Muscle layer of colon (tissue), 2 donors: ENCODE measurements around the gene MYF5.

Experiments
- H3K27ac ChIP-seq: one replicate; pipeline ENCODE4 v1.7.0; 2013; ENCODE audit warnings: low read depth, mild to moderate bottlenecking, low read length, moderate library complexity
- H3K27me3 ChIP-seq, 2 donors: one replicate each; pipeline ENCODE4 v1.7.0; 2013; ENCODE audit warnings: low read length in 2 of 2, mild to moderate bottlenecking in 2 of 2; ENCODE audit not compliant: insufficient read depth in 2 of 2, control insufficient read depth in 1 of 2
- H3K36me3 ChIP-seq: one replicate; pipeline ENCODE4 v1.7.0; 2013; ENCODE audit warnings: mild to moderate bottlenecking, low read length; ENCODE audit not compliant: insufficient read depth
- H3K4me1 ChIP-seq: one replicate; pipeline ENCODE4 v1.7.0; 2013; ENCODE audit warnings: mild to moderate bottlenecking, low read length; ENCODE audit not compliant: insufficient read depth
- H3K4me3 ChIP-seq, 2 donors: one replicate each; pipeline ENCODE4 v1.7.0; 2013; ENCODE audit warnings: low read length in 2 of 2, low read depth in 1 of 2, mild to moderate bottlenecking in 1 of 2, moderate library complexity in 1 of 2
- H3K9ac ChIP-seq: one replicate; pipeline ENCODE4 v1.7.0; 2013; ENCODE audit warnings: low read length
- H3K9me3 ChIP-seq: one replicate; pipeline ENCODE4 v1.7.0; 2013; ENCODE audit warnings: mild to moderate bottlenecking, low read length
- donor health status: abdominal sarcoma.
- donor health status: Adenocarcinoma of cecum.

Gene MYF5

DNA sequence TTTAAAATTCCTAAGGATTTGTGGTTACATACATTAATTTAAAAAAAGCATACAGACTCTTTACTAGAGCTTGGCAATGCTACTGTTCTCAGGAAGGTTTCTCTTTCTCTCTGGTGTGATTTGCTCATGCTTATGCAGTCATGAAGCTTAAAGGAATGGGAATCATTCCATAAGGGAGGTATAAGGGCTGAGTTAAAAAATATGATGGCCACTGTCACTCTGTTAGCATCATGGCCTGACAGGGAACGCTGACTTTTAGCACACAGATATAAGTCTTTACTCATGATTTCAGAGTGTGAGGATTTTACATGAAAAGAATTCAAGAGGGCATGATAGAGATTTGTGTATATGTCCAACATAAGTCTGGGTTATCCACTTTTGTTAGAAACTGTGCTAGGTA lies 3.8 kb downstream of the MYF5 start:
- Histone ChIP-seq H3K27ac (no peak overlapping the region), H3K4me3 (no peak overlapping the region), H3K9ac (no peak overlapping the region), H3K36me3 (no peaks in the 10 kb centered on the region), H3K27me3 (peaks cover 0 to 7% of the 10 kb centered on the region in 2 donors), H3K9me3 (no peaks in the 10 kb centered on the region), H3K4me1 (no peaks in the 10 kb centered on the region)

DNA sequence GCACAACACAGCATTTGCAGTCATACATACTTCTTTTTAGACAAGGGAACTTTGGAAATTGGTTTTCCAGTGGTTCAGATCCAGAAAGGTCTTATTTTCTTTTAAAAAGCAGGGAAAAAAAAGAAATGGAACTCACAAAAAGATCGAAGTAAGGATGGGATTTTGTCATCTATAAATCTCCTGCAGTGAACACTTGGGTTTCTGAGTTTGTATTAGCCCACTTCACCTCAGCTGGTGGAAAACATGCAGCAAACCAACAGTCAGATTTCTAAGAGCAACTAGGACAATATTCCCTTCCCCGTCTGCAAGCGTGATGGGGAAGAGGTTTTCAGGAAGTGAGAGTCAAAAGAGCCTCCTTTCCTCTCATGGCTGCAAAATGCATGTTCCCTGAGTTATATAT lies 4.6 kb downstream of the MYF5 start:
- no peaks in the 10 kb centered on the region for H3K36me3 ChIP-seq
- peaks cover 0 to 7% of the 10 kb centered on the region in 2 donors for H3K27me3 ChIP-seq
- no peak overlapping the region for H3K27ac ChIP-seq
- no peaks in the 10 kb centered on the region for H3K4me1 ChIP-seq
- H3K9ac ChIP-seq, result no peak overlapping the region
- H3K9me3 ChIP-seq, result no peaks in the 10 kb centered on the region
- H3K4me3 ChIP-seq, result no peak overlapping the region

DNA sequence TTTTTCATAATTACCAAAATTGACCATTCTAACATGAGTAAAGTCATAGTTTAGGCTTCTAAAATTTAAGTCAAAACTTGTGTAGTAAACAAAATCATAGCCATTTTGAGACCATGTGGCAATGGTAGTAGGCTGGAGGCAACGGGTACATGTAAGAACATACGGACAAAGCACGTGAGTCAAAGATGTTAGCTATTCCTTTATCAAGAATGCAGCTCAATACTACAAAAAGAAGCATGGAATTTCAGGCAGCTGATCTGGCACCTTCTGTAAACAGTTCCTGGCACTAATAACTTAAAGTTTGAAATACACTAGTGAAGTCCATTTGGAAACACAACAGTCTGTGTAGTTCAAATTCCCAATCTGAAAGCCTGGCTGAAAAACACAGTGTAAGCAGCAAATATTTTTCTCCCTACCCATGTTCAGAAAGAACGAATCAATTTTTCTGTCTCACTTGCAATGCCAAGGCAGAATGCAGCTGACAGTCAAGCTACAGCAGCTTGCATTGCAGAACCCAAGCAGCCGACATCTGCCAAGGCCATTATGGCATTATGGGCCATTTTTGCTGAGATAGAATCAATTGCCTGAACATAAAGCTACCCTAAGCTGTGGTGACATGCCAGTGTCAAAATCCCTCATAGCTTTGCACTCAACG lies 29.3 kb downstream of the MYF5 start:
- Histone ChIP-seq H3K27ac (no peak overlapping the region), H3K9ac (no peak overlapping the region), H3K4me3 (no peak overlapping the region), H3K27me3 (no peaks in the 10 kb centered on the region), H3K36me3 (no peaks in the 10 kb centered on the region), H3K4me1 (no peaks in the 10 kb centered on the region), H3K9me3 (no peaks in the 10 kb centered on the region)

DNA sequence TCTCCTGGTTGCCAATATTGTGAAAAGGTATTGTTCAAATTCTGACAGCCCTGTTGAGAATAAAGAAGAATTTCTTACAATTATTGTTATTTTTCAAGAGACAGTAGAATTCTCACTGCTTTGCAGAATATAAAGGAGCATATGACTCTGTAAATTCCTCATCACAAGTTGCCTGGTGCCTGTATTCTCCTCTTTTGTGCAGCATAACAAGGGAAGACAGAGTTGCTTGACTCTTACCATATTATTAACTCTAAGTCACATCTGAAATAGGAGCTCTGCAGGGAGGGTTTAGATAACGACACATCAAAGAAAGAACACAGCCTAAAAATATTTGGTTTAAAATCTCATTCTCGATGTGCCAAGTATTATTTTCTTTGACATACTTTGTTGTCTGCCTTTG lies 31.1 kb downstream of the MYF5 start:
- Histone ChIP-seq H3K27ac (no peak overlapping the region), H3K4me3 (no peak overlapping the region), H3K27me3 (no peaks in the 10 kb centered on the region), H3K9ac (no peak overlapping the region), H3K36me3 (no peaks in the 10 kb centered on the region), H3K4me1 (no peaks in the 10 kb centered on the region), H3K9me3 (no peaks in the 10 kb centered on the region)

DNA sequence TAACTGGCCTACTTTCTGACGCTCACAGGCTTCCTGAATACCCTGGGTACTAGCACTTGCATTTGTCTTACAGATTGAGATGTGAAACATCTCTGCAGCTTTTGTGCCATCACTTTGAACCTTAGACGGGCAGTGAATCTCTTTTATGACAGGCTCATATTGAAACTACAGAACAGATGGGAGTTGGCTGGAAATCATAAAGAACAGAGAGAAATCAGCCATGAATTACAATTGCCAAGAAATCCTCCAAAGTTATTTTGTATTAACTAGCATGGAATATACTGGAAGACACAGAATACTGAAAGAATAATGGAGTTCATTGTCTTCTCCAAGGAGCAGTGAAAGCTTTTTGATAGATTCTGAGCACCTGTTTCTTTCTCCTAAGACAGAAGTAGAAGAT lies 32.7 kb downstream of the MYF5 start:
- Histone ChIP-seq H3K4me1 (no peaks in the 10 kb centered on the region), H3K9ac (no peak overlapping the region), H3K27me3 (no peaks in the 10 kb centered on the region), H3K9me3 (no peaks in the 10 kb centered on the region), H3K27ac (no peak overlapping the region), H3K4me3 (no peak overlapping the region), H3K36me3 (no peaks in the 10 kb centered on the region)

DNA sequence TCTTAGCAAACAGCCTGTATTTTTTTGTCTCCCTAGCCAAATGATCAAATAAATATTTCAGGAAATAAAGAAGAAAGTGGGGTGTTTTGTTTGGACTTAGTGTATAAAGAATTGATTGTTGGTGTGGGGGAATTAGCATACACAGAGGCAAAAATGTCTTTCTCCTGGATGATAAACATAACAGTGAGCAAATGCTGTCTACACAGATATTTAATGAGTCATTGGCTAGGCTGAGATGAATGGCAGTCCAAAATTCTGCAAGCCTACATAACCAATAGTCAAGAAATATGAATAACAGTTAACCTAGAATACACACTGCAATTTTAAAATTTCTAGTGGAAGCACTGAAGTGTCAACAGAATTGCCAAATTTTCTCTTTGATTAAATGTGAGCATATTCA lies 35.8 kb downstream of the MYF5 start:
- H3K9ac ChIP-seq, result no peak overlapping the region
- H3K9me3 ChIP-seq, result no peaks in the 10 kb centered on the region
- H3K27ac ChIP-seq, result no peak overlapping the region
- H3K4me1 ChIP-seq, result no peaks in the 10 kb centered on the region
- H3K4me3 ChIP-seq, result no peak overlapping the region
- H3K36me3 ChIP-seq, result no peaks in the 10 kb centered on the region
- H3K27me3 ChIP-seq, result no peaks in the 10 kb centered on the region

DNA sequence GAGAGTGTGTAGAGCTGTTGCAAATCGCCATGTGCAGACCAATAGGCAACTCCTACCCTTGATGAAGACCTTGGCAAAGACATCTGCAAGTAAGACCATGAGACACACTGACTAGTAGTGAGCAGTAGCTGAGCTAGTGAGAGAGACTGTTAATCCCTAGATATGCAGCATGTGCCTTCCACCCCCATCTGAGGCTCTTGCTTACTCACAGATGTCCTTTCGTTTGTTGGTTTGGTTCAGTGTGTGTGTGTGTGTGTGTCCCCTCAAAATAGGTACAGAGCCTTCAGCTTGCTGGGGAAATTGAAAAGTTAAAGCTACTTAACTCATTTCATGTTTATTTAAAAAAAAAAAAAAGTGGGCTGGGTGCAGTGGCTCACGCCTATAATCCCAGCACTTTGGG lies 37.6 kb downstream of the MYF5 start:
- Histone ChIP-seq H3K4me3 (no peak overlapping the region), H3K27me3 (no peaks in the 10 kb centered on the region), H3K27ac (no peak overlapping the region), H3K4me1 (no peaks in the 10 kb centered on the region), H3K9me3 (no peaks in the 10 kb centered on the region), H3K36me3 (no peaks in the 10 kb centered on the region), H3K9ac (no peak overlapping the region)

DNA sequence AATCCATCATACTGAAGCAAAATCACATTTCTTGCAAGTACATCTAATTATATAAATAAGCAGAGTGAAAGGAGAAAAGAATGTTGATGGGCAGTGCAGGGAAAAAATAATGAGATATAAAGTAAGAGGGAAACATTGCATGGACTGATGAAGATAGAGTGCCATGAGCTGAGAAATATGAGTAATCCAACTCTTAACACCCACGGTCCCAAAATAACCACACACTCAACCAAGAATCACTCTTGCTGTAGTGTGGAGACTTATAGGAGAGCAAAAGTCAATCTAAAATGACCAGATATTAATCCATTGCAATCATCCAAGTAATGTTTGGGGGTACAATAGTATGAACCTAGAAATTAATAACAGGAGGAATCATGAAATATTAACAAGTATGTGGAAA lies 40.2 kb downstream of the MYF5 start:
- Histone ChIP-seq H3K9ac (no peak overlapping the region), H3K4me3 (no peak overlapping the region), H3K4me1 (no peaks in the 10 kb centered on the region), H3K36me3 (no peaks in the 10 kb centered on the region), H3K9me3 (no peaks in the 10 kb centered on the region), H3K27ac (no peak overlapping the region), H3K27me3 (no peaks in the 10 kb centered on the region)

DNA sequence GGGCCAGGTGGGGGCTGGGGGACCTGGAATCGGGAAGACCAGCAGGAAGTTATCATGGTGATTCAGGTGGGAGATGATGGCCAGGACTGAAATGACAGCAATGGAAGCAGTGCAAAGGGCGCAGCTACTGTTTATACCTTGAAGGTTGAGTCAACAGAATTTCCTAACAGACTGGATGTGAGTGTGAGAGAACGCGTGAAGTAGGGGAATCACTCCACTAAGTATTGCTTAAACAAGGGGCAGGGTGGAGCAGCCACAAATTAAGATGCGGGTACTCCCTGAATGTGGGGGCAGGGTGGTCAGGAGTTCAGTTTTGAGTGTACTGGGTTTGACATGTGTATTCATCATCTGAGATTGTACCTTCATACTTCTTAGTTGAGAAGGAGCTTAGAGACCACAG lies 45.1 kb downstream of the MYF5 start:
- no peaks in the 10 kb centered on the region for H3K9me3 ChIP-seq
- H3K27me3 ChIP-seq, result no peaks in the 10 kb centered on the region
- H3K4me1 ChIP-seq, result no peaks in the 10 kb centered on the region
- no peak overlapping the region for H3K27ac ChIP-seq
- no peaks in the 10 kb centered on the region for H3K36me3 ChIP-seq
- no peak overlapping the region for H3K4me3 ChIP-seq
- H3K9ac ChIP-seq, result no peak overlapping the region

DNA sequence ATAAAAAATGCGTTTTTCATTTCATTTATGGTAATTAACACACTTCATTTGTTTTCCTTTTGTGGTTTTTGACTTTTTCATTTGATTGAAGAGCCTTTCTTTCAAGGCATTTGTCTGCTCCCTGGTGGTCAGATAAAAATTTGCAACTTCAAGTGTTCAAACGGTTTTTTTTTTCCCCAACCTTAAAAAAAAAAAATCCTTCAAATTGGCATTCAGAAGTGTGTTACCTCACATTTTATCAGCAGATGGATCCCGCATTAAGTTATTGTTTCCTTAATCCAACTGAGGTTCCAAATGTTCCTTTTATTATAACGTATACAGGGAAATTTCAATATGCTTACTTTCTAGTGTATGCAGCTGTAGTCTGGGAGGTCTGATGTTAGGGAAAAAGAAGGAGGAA lies 47.2 kb downstream of the MYF5 start:
- Histone ChIP-seq H3K27ac (no peak overlapping the region), H3K36me3 (no peaks in the 10 kb centered on the region), H3K4me3 (no peak overlapping the region), H3K9ac (no peak overlapping the region), H3K9me3 (no peaks in the 10 kb centered on the region), H3K4me1 (no peaks in the 10 kb centered on the region), H3K27me3 (no peaks in the 10 kb centered on the region)

DNA sequence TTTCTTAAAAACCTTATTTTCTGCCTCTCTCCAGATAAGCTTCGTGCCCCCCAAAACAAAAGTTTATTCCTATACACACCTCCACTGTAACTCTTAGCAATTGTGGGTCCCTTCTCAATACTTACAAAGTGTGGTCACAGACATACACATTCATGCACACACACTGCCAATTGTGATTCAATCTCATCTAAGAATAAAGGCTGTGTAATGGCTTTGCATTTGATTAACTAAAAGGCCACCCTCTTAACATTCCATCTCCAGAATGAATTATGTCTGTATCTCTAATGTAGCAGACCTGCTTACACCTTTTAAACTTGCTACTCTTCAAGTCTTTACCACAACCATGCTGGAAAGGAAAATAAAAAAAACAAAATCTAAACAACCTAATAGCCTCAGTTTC lies 49.5 kb downstream of the MYF5 start:
- Histone ChIP-seq H3K4me1 (no peaks in the 10 kb centered on the region), H3K36me3 (no peaks in the 10 kb centered on the region), H3K27me3 (no peaks in the 10 kb centered on the region), H3K9ac (no peak overlapping the region), H3K9me3 (peaks cover 4% of the 10 kb centered on the region), H3K4me3 (no peak overlapping the region), H3K27ac (no peak overlapping the region)

DNA sequence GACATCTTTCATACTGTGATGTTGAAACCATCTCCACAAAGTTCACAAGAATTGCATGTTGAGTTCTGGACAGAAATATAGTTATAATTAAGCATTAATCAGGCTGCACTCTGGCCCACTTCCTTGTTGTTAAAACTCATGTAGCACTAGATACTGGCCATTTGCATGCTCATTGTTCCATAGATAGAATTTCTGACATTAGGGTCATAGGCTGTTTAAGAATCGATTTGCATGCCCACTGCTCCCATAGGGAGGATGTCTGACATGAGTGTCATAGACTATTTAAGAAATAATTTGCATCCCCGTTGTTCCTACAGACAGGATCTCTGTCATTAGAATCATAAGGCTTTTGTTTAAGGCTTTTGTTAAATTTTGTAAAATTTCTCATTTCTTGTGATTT lies 50.2 kb downstream of the MYF5 start:
- Histone ChIP-seq H3K36me3 (no peaks in the 10 kb centered on the region), H3K27ac (no peak overlapping the region), H3K4me1 (no peaks in the 10 kb centered on the region), H3K4me3 (no peak overlapping the region), H3K27me3 (no peaks in the 10 kb centered on the region), H3K9me3 (peaks cover 4% of the 10 kb centered on the region), H3K9ac (no peak overlapping the region)
